CD4-positive, alpha-beta T cell treated with Interferon alpha-2 for 1 hour (primary cell): Measurements from ENCODE around the gene TPM2.

Experiments
- DNase-seq, 2 donors: peaks; one replicate each; pipeline ENCODE4 v3.0.0-alpha.2; 2020 to 2022

Gene TPM2

GRCh38 chr9:35717132-35717870 is 27.6 kb upstream of the TPM2 start:
- DNase-seq, result no peak

- no peak for DNase-seq
Measured at GRCh38 chr9:35716230-35716629, 26.5 kb upstream of the TPM2 start.

- no peak for DNase-seq
Measured at GRCh38 chr9:35714579-35715252, 25.0 kb upstream of the TPM2 start.

- no peak for DNase-seq
Measured at GRCh38 chr9:35714123-35714522, 24.4 kb upstream of the TPM2 start.

- no peak for DNase-seq
Measured at GRCh38 chr9:35713578-35713977, 23.9 kb upstream of the TPM2 start.

- no peak for DNase-seq
Measured at GRCh38 chr9:35712762-35713400, 23.2 kb upstream of the TPM2 start.

GRCh38 chr9:35711501-35712428 is 22.0 kb upstream of the TPM2 start:
- no peak for DNase-seq

GRCh38 chr9:35710818-35711500 is 21.2 kb upstream of the TPM2 start:
- DNase-seq, result no peak

- DNase-seq, result no peak
Measured at GRCh38 chr9:35708146-35708545, 18.4 kb upstream of the TPM2 start.

GRCh38 chr9:35706951-35707350 is 17.2 kb upstream of the TPM2 start:
- no peak for DNase-seq

GRCh38 chr9:35705836-35706430 is 16.2 kb upstream of the TPM2 start:
- DNase-seq, result no peak

- DNase-seq, result no peak
Measured at GRCh38 chr9:35705372-35705771, 15.6 kb upstream of the TPM2 start.

GRCh38 chr9:35703906-35704672 is 14.4 kb upstream of the TPM2 start:
- DNase-seq, result no peak

- DNase-seq, result no peak
Measured at GRCh38 chr9:35702696-35703095, 13.0 kb upstream of the TPM2 start.

GRCh38 chr9:35700942-35701341 is 11.2 kb upstream of the TPM2 start:
- no peak for DNase-seq

- no peak for DNase-seq
Measured at GRCh38 chr9:35700031-35700430, 10.3 kb upstream of the TPM2 start.

GRCh38 chr9:35698231-35698630 is 8.5 kb upstream of the TPM2 start:
- no peak for DNase-seq

GRCh38 chr9:35697486-35697885 is 7.8 kb upstream of the TPM2 start:
- no peak for DNase-seq

- DNase-seq, result peak; percentile 60 to 72
Measured at GRCh38 chr9:35696520-35697215, 6.9 kb upstream of the TPM2 start.

- no peak for DNase-seq
Measured at GRCh38 chr9:35695943-35696401, 6.2 kb upstream of the TPM2 start.
